Hematopoietic multipotent progenitor cell (in vitro differentiated cells): Measurements from ENCODE around the gene ZIC4. TPM values are rescaled to one million over a fixed set of nuclear protein-coding genes. Genes with fewer than 3 reads are reported as not detected.

Source experiments
- DNase-seq, 3 donors: peaks; one replicate each; pipeline ENCODE4 v3.0.0-alpha.2; 2011 to 2015; ENCODE audit warnings: low read depth in 2 of 3, low spot score in 2 of 3
- total RNA-seq: library from RNA; depleted of rRNA; stranded (reverse); fragments of >200 nt; gene quantifications from one replicate; pipeline ENCODE4 v1.2.3, GENCODE V29; 2012

The ZIC4 gene
- total RNA-seq, 1 donor = not detected

GRCh38 chr3:147373301-147373700, 33.0 kb downstream of the ZIC4 start:
- DNase-seq = no peak

GRCh38 chr3:147372525-147373027, 33.8 kb downstream of the ZIC4 start:
- no peak for DNase-seq

- no peak for DNase-seq
These were observed 34.5 kb downstream of the ZIC4 start for GRCh38 chr3:147371771-147372340.

DNA sequence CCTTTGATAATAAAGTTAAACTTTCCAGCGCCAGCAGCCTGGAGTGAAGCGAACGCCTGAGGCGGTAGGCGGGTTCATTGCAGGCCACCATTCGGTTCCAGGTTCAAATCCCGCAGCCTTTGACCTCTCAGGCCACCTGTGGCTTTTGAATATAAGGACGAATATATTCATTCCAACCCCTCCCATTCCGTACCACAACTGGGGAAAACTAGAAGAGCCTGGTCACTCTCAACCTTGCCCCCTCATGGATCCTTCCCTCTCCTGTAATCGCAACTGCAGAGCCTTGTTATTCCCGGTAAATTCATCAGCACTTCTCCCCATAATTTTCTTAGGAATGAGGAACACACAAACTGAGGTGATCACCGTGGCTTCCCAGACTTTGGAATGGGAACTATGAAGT, 35.2 kb downstream of the ZIC4 start:
- DNase-seq = no peak

- no peak for DNase-seq
These were observed 36.0 kb downstream of the ZIC4 start for GRCh38 chr3:147370349-147370748.

GRCh38 chr3:147369661-147370123, 36.7 kb downstream of the ZIC4 start:
- DNase-seq = no peak

- DNase-seq = no peak
These were observed 37.1 kb downstream of the ZIC4 start for GRCh38 chr3:147369231-147369630.

DNA sequence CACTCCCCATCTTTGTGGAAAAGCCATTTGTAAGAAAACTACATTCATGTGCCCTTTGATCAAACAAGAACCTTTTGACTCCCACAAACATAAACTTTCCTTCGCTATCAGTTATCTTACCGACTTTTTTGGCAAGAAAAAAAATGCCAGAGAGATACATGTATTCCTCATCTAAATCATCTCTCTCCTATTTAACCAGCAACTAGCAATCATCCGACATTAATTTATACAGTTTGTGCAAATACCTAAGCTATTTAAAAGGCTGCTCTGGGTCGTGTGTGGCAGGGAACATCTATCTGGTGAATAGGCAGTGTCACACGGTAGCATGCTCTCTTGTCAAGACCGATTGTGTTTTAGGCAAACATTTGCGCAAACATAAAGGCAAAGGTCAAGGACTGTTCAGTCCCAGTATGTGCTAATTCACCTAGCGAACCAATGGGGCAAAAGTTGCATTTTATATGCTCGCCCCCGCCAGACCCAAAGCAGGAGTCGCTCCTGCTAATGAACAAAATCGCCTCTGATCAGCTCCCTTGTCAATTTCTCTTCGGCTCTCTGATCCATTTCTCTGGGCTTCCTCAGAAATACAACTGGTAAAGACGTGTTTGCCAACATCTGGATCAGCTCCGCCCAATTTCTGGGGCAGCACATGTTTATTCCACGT, 37.7 kb downstream of the ZIC4 start:
- DNase-seq = no peak

DNA sequence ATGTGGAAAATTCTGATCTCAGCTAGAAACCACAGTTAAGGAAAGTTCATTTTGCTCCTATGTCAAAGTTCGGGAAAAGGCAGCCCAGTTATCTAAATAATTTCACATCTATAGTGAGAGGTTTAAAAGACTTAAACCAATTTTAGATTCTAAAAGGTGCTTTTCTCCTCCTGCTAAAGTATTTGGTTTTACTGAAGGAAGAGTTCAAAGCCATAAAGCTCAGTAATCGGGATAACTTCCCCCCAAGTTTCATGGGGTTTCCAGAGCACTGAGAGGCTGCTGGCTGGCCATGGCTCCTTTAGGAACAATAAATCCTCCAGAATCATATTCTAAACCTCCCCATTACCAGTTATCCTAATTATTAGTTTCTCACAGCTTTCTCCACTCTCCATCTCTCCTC, 38.2 kb downstream of the ZIC4 start:
- no peak for DNase-seq

DNA sequence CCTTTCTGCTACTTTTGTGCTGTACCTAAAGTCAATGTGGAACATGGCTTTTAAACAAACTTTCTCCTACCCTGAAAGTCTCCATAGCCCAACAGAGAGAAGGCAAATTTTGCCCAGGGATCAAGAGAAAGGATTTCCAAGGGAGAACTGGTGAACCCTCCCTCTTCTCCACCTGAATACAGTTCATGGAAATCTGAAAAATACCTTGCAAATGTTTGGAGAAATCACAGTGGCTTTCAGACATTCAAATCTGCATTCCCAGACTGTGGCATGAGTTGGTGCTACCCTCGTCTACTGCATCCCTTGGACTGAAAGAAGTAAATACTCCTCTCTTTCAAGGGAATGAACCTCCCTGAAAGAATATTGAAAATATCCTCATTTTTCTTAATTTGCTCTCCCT, 38.7 kb downstream of the ZIC4 start:
- DNase-seq = no peak

DNA sequence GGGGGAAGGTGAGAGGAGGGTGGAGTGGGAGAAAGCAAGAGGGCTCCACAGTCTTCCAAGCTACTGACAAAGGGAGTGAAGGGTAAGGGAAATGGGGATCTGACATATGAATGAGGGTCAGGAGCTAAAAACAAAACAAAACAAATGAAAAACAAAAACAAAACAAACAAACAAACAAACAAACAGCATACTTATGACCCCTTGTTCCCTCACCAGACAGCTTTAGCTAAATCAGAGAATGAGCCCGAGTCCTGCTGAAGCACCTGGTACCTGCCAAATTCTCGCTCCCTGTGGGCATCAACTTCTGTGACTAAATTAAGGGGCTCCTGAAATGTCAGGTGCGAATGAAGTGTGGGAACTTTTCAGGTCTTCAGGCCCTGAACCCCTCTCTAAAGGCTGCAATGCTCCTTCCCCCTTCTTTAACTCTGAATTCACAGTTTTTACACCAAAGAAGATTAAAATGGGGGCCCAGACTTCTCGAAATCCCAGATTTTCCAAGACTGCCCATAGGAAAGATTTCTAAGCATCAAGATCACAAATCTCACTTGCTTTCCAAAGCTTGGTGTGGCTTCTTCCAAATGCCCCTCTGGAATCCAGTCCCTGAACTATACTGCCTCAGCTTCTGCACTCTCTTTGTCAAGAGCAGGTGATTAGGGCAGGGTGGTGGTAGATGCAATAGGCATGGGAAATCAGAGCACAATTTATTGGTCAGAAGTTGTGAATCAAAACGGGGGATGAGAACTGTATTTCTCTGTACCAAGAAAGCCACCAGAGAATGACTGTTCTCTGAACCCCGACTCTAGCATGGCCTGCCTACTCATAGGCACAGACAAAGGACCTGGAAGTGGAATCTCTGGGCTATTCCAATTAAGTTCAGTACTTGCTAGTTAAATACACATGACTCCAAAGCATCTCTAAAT, 40.9 kb downstream of the ZIC4 start:
- no peak for DNase-seq

DNA sequence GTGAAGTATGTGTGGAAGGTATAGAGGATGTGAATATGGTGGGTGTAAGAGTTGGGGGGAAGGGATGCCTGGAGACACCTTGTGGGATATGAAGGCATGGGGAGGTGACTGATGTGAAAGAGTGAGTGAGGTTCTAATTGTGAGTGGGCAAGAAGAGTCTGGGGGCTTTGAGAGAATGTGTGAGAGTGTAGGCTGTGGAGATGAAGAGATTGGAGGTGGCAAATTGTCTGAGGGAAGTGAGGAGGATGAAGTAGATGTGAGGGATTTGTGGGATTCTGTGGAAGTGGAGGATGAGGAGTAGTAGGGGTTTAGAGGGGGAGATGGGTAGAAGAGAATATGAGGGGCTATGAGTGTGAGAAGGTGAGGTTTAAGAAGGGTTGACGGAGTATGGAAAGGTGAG, 41.6 kb downstream of the ZIC4 start:
- no peak for DNase-seq

- DNase-seq = peak in 1 of 3 donors; percentile 44
These were observed 44.6 kb downstream of the ZIC4 start for GRCh38 chr3:147361454-147362420.

GRCh38 chr3:147360646-147361453, 45.5 kb downstream of the ZIC4 start:
- no peak for DNase-seq

- no peak for DNase-seq
These were observed 46.3 kb downstream of the ZIC4 start for GRCh38 chr3:147360051-147360439.

- DNase-seq = no peak
These were observed 46.9 kb downstream of the ZIC4 start for GRCh38 chr3:147359177-147360050.

DNA sequence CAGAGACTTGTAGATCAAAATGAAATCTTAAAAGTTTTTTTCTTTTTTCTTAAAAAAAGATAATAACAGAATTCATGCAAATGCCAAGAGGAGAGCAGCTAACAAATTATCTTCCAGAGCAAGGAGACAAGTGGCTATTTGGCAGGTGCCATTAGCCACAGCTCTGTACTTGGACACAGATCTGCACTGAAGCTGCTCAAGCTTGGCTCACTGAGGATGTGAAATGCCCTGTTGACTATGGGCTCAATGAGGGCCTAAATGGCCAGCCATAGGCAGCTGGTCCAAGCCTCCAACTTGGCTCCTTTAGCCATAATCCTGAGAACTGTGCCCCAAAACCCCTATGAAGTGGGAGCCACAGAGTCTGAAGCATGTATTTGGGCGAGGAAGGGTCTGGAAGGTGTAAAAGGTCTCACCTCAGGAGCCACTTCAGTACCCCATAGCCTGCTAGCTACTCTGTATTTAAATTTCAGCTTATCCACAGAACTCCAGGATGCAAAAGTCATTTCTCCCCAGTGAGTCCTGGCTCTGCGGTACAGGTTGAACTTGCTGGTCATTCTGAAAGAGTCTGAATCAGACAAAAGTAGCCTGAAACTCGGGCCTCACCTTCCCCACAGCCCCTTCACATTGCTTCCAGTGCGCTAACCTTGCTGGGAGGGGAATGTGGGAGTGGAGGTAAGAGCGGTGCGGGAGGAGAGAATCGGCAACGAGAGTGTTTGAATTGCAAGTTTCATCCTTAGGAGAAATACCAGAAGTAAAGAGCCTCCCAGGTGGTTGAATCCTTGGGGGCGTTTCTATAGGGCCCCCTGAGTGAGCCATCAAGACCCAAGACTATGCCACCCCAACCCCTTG, 48.0 kb downstream of the ZIC4 start:
- DNase-seq = no peak
